ENCODE measurements around the gene BCR.

DNA sequence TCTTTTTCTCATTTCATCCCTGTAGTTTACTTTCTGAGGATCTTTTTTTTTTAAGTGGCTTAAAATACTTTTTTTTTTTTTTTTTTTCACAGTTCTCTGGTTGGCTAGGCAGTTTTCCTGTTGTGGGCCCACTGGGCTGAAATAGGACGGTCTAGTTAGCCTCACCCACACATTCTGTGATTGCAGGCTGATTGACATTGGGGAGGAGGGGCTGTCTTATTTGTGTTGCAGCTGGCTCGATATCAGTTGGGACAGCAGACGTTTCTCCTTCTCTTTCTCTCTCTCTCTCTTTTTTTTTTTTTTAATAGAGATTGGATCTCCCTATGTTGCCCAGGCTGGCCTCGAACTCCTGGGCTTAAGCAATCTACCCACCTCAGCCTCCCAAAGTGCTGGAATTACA is 6.9 kb downstream of the BCR start:
- TF ChIP-seq POLR2A (IDR thresholded peaks at IDR 0.05; ENCODE audit: low read length), result no peak
- TF ChIP-seq GATA1 (IDR thresholded peaks at IDR 0.05; ENCODE audit: low read depth, low read length), result no peak
